Panc1 (cell line): ENCODE data around the gene VPS51.

Source experiments
- CTCF ChIP-seq: fragments of 450-650 bp; IDR thresholded peaks from 2 replicates; pipeline ENCODE4 v1.5.1; 2017; ENCODE audit warnings: mild to moderate bottlenecking
- POLR2AphosphoS5 ChIP-seq: IDR thresholded peaks from 2 replicates; pipeline ENCODE4 v1.6.1; 2012; ENCODE audit warnings: mild to moderate bottlenecking, low read depth, low read length, moderate library complexity
- REST ChIP-seq, 2 experiments: IDR thresholded peaks; 2 replicates each; pipeline ENCODE4 v1.6.1; 2011 to 2012; ENCODE audit warnings: low read depth in 2 of 2, control low read depth in 1 of 2, low read length in 1 of 2, mild to moderate bottlenecking in 1 of 2, moderate library complexity in 1 of 2; ENCODE audit not compliant: insufficient read depth in 1 of 2

- no peak for TF ChIP-seq REST (IDR thresholded peaks at IDR 0.05; ENCODE audit: insufficient read depth in 1 of 2, low read depth in 2 of 2, low read length in 1 of 2)
- no peak for TF ChIP-seq POLR2AphosphoS5
- no peak for TF ChIP-seq CTCF
These were observed 6.4 kb upstream of the VPS51 start for GRCh38 chr11:65089621-65090020.
